Smooth muscle cell (in vitro differentiated cells): Measurements from ENCODE around the gene ADK. TPM values are rescaled to one million over a fixed set of nuclear protein-coding genes. Genes with fewer than 3 reads are reported as not detected.
A peak's percentile ranks its signal among the peaks of the same experiment; 100 is the strongest.

ENCODE experiments used
- DNase-seq: peaks from one replicate; lab custom pipeline; 2025; ENCODE audit not compliant: unreplicated experiment; lab: John Stamatoyannopoulos, UW
- H2AFZ ChIP-seq: fragments of 200-600 bp; sonication (generic); 2 replicates; pipeline ENCODE4 v1.6.0; 2016; ENCODE audit warnings: antibody characterized with exemption, low read depth, mild to moderate bottlenecking
- H3F3A ChIP-seq: fragments of 200-600 bp; sonication (generic); 2 replicates; pipeline ENCODE4 v1.6.0; 2017; ENCODE audit warnings: antibody characterized with exemption, low read depth
- H3K27ac ChIP-seq: fragments of 200-600 bp; sonication (generic); 2 replicates; pipeline ENCODE4 v1.5.1; 2016; ENCODE audit warnings: low read depth, mild to moderate bottlenecking
- H3K27me3 ChIP-seq: fragments of 200-600 bp; sonication (generic); 2 replicates; pipeline ENCODE4 v1.6.1; 2016; ENCODE audit warnings: low read depth, mild to moderate bottlenecking
- H3K36me3 ChIP-seq: fragments of 200-600 bp; sonication (generic); 2 replicates; pipeline ENCODE4 v1.5.1; 2016; ENCODE audit warnings: low read depth
- H3K4me1 ChIP-seq: fragments of 200-600 bp; sonication (generic); 2 replicates; pipeline ENCODE4 v1.5.1; 2016; ENCODE audit warnings: low read depth
- H3K4me2 ChIP-seq: fragments of 200-600 bp; sonication (generic); 2 replicates; pipeline ENCODE4 v1.6.0; 2016; ENCODE audit warnings: mild to moderate bottlenecking
- H3K4me3 ChIP-seq: fragments of 200-600 bp; sonication (generic); 2 replicates; pipeline ENCODE4 v1.5.1; 2016; ENCODE audit warnings: mild to moderate bottlenecking
- H3K79me2 ChIP-seq: fragments of 200-600 bp; sonication (generic); 2 replicates; pipeline ENCODE4 v1.6.0; 2016; ENCODE audit warnings: low read depth, mild to moderate bottlenecking
- H3K9ac ChIP-seq: fragments of 200-600 bp; sonication (generic); 2 replicates; pipeline ENCODE4 v1.6.0; 2016; ENCODE audit warnings: low read depth
- H3K9me3 ChIP-seq: fragments of 200-600 bp; sonication (generic); replicated peaks from 2 replicates; pipeline ENCODE4 v1.5.1; 2016; ENCODE audit warnings: low read depth
- H4K20me1 ChIP-seq: fragments of 200-600 bp; sonication (generic); 2 replicates; pipeline ENCODE4 v1.6.0; 2016; ENCODE audit warnings: low read depth
- WGBS: methylation state at CpG from one replicate; pipeline ENCODE4 v1.1.7; 2016; ENCODE audit warnings: low lambda C conversion rate; 5-methylcytosine and 5-hydroxymethylcytosine counted together
- polyA plus RNA-seq: library from polyadenylated mRNA; unstranded; fragments of >200 nt; fragmentation: Nextera tagmentation; extraction: Ambion mirVana; gene quantifications from 2 replicates; pipeline ENCODE4 v1.2.1, GENCODE V29; 2016
- total RNA-seq: library from RNA; depleted of rRNA; stranded (reverse); fragments of >200 nt; gene quantifications from 2 replicates; pipeline ENCODE4 v1.2.3, GENCODE V29; 2014
- TF ChIP-seq, protein P1 (sequence below): fragments of 200-600 bp; sonication (generic); IDR thresholded peaks from 2 replicates; pipeline ENCODE4 v1.5.1; 2017; ENCODE audit warnings: borderline replicate concordance, mild to moderate bottlenecking, antibody characterized with exemption; ENCODE audit not compliant: insufficient read depth, poor library complexity, severe bottlenecking

ADK gene
- total and polyA plus RNA-seq, 2 experiments from 2014 or later: 19.4 to 25.1 TPM

GRCh38 chr10:74243067-74243466, 92.0 kb downstream of the ADK start:
- TF ChIP-seq, protein P1, sequence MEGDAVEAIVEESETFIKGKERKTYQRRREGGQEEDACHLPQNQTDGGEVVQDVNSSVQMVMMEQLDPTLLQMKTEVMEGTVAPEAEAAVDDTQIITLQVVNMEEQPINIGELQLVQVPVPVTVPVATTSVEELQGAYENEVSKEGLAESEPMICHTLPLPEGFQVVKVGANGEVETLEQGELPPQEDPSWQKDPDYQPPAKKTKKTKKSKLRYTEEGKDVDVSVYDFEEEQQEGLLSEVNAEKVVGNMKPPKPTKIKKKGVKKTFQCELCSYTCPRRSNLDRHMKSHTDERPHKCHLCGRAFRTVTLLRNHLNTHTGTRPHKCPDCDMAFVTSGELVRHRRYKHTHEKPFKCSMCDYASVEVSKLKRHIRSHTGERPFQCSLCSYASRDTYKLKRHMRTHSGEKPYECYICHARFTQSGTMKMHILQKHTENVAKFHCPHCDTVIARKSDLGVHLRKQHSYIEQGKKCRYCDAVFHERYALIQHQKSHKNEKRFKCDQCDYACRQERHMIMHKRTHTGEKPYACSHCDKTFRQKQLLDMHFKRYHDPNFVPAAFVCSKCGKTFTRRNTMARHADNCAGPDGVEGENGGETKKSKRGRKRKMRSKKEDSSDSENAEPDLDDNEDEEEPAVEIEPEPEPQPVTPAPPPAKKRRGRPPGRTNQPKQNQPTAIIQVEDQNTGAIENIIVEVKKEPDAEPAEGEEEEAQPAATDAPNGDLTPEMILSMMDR: no peak
- no peaks in the 10 kb centered on the region for H3K27me3 ChIP-seq
- H3K4me3 ChIP-seq: no peak overlapping the region
- no peak overlapping the region for H2AFZ ChIP-seq
- no peaks in the 10 kb centered on the region for H3K79me2 ChIP-seq
- no peak overlapping the region for H3K9ac ChIP-seq
- no peaks in the 10 kb centered on the region for H3K9me3 ChIP-seq
- no peaks in the 10 kb centered on the region for H3K4me1 ChIP-seq
- DNase-seq: no peak
- 91% methylated on average over 10 of the region's 10 CpGs for WGBS
- H3F3A ChIP-seq: no peaks in the 10 kb centered on the region
- H4K20me1 ChIP-seq: peaks cover 4% of the 10 kb centered on the region
- H3K4me2 ChIP-seq: no peak overlapping the region
- no peaks in the 10 kb centered on the region for H3K36me3 ChIP-seq
- H3K27ac ChIP-seq: no peak overlapping the region

DNA sequence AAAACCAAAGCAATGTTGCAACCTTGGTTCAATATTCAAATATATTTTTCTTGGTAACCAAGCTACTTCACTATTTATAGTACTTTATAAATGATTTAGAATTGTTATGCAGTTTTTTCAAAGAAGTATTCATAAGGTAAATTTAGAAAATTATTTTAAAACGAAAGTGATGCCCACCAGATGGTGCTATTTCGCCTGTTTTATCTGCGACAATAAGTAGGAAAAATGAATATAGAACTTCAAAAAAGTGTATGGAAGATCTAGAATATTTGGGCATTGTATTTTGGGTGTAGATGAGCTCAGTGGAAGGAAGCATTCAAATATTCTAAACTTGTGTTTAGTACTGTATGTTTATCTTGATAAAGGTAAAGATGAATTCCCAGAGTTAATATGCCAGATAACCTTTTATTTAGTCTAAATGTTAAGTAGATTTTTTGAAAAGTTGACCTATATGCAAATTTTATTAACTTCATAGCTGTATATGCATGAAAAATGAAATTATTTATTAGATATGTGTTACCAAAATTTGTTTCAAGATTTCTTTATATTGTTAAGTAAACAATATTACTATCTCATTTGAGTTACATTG, 93.2 kb downstream of the ADK start:
- no peaks in the 10 kb centered on the region for H3K9me3 ChIP-seq
- no peaks in the 10 kb centered on the region for H3K27me3 ChIP-seq
- H3K4me3 ChIP-seq: no peak overlapping the region
- peaks cover 4% of the 10 kb centered on the region for H4K20me1 ChIP-seq
- H3K4me2 ChIP-seq: no peak overlapping the region
- TF ChIP-seq, protein P1: peak; percentile 57
- no peak overlapping the region for H3K27ac ChIP-seq
- no peaks in the 10 kb centered on the region for H3K36me3 ChIP-seq
- H3K9ac ChIP-seq: no peak overlapping the region
- H3F3A ChIP-seq: no peaks in the 10 kb centered on the region
- no peak overlapping the region for H2AFZ ChIP-seq
- no peaks in the 10 kb centered on the region for H3K4me1 ChIP-seq
- 31% methylated on average over 3 of the region's 3 CpGs for WGBS
- H3K79me2 ChIP-seq: no peaks in the 10 kb centered on the region
- no peak for DNase-seq

DNA sequence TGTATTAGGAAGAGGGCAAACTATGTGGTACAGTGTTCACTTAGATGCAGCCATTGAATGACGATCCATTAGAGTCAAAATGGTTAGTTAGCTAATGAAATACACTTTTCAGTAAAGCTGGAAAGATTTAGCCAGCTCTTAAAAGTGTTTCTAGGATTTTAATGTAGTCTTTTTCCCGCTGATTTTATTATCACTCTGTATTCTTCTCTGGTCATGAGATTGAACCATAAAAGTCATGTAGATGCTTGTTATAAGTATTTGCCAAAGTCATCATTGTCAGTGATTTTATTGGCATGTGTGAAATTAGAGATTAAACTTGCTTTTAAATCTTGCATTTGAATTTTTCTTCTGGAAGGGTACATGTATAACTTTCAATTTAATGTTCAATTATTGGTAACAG, 93.8 kb downstream of the ADK start:
- TF ChIP-seq, protein P1: no peak
- 96% methylated on average over 2 of the region's 2 CpGs for WGBS

GRCh38 chr10:74246495-74246894, 95.5 kb downstream of the ADK start:
- no peaks in the 10 kb centered on the region for H3K27me3 ChIP-seq
- no peak overlapping the region for H2AFZ ChIP-seq
- H3K4me1 ChIP-seq: no peaks in the 10 kb centered on the region
- H3K27ac ChIP-seq: no peak overlapping the region
- no peaks in the 10 kb centered on the region for H3K9me3 ChIP-seq
- no peak for DNase-seq
- H3K79me2 ChIP-seq: no peaks in the 10 kb centered on the region
- H3K4me2 ChIP-seq: no peak overlapping the region
- H3K9ac ChIP-seq: no peak overlapping the region
- no peak overlapping the region for H3K4me3 ChIP-seq
- peaks cover 7% of the 10 kb centered on the region for H4K20me1 ChIP-seq
- H3K36me3 ChIP-seq: no peaks in the 10 kb centered on the region
- TF ChIP-seq, protein P1: no peak
- H3F3A ChIP-seq: no peaks in the 10 kb centered on the region

More for the DNA sequence above, 93.8 kb downstream of the ADK start:
- Histone ChIP-seq H3K36me3 (no peaks in the 10 kb centered on the region), H3K4me1 (no peaks in the 10 kb centered on the region), H3F3A (no peaks in the 10 kb centered on the region), H4K20me1 (peaks cover 4% of the 10 kb centered on the region), H2AFZ (no peak overlapping the region), H3K79me2 (no peaks in the 10 kb centered on the region), H3K4me2 (no peak overlapping the region), H3K9ac (no peak overlapping the region), H3K9me3 (no peaks in the 10 kb centered on the region), H3K4me3 (no peak overlapping the region), H3K27ac (no peak overlapping the region), H3K27me3 (no peaks in the 10 kb centered on the region)
- DNase-seq: no peak
